GM23338 (cell line): ENCODE results near the gene CCDC120. TPM values are rescaled to one million over a fixed set of nuclear protein-coding genes. Genes with fewer than 3 reads are reported as not detected.
A peak's percentile ranks its signal among the peaks of the same experiment; 100 is the strongest.

Experiments used
- ATAC-seq: fragments of 200-7000 bp; cut with Tn5 transposase; 3 replicates; pipeline ENCODE4 v1.9.1; 2020
- DNase-seq: peaks from one replicate; pipeline ENCODE4 v3.0.0-alpha.2; 2015; ENCODE audit warnings: low spot score
- H2AFZ ChIP-seq: fragments of 200-600 bp; sonication (generic); 2 replicates; pipeline ENCODE4 v1.8.0; 2016; ENCODE audit warnings: antibody characterized with exemption, mild to moderate bottlenecking, moderate library complexity
- H3F3A ChIP-seq: fragments of 200-600 bp; sonication (generic); replicated peaks from 2 replicates; pipeline ENCODE4 v1.8.0; 2017; ENCODE audit warnings: antibody characterized with exemption, mixed run types, low read depth
- H3K27ac ChIP-seq: fragments of 200-600 bp; sonication (generic); 2 replicates; pipeline ENCODE4 v1.6.1; 2016; ENCODE audit warnings: low read depth
- H3K27me3 ChIP-seq: fragments of 200-600 bp; sonication (generic); 2 replicates; pipeline ENCODE4 v1.8.0; 2016; ENCODE audit warnings: mild to moderate bottlenecking, mixed run types, moderate library complexity; ENCODE audit not compliant: insufficient read depth
- H3K36me3 ChIP-seq: fragments of 200-600 bp; sonication (generic); 2 replicates; pipeline ENCODE4 v1.8.0; 2016; ENCODE audit warnings: mild to moderate bottlenecking; ENCODE audit not compliant: insufficient read depth
- H3K4me1 ChIP-seq: fragments of 200-600 bp; sonication (generic); 2 replicates; pipeline ENCODE4 v1.8.0; 2016; ENCODE audit warnings: mild to moderate bottlenecking, moderate library complexity; ENCODE audit not compliant: insufficient read depth
- H3K4me2 ChIP-seq: fragments of 200-600 bp; sonication (generic); 2 replicates; pipeline ENCODE4 v1.7.1; 2017; ENCODE audit warnings: mixed run types
- H3K4me3 ChIP-seq: fragments of 200-600 bp; sonication (generic); 2 replicates; pipeline ENCODE4 v1.6.1; 2016; ENCODE audit warnings: mixed run types
- H3K79me2 ChIP-seq: fragments of 200-600 bp; sonication (generic); replicated peaks from 2 replicates; pipeline ENCODE4 v1.8.0; 2017; ENCODE audit warnings: mild to moderate bottlenecking; ENCODE audit not compliant: insufficient read depth
- H3K9me2 ChIP-seq: fragments of 200-600 bp; sonication (generic); 2 replicates; pipeline ENCODE4 v1.8.0; 2017; ENCODE audit not compliant: insufficient read depth
- H4K20me1 ChIP-seq: fragments of 200-600 bp; sonication (generic); replicated peaks from 2 replicates; pipeline ENCODE4 v1.8.0; 2017; ENCODE audit warnings: mild to moderate bottlenecking; ENCODE audit not compliant: insufficient read depth
- H3K27ac Mint-ChIP-seq: 2 replicates; pipeline ENCODE4 v1.8.0; 2020; ENCODE audit warnings: inconsistent platforms, mild to moderate bottlenecking, moderate library complexity, mixed read lengths
- H3K27me3 Mint-ChIP-seq: 3 replicates; pipeline ENCODE4 v1.8.0; 2022; ENCODE audit warnings: low read depth, mild to moderate bottlenecking, moderate library complexity, mixed read lengths, inconsistent platforms; ENCODE audit not compliant: insufficient read depth, poor library complexity
- H3K36me3 Mint-ChIP-seq: 3 replicates; pipeline ENCODE4 v1.8.0; 2021; ENCODE audit warnings: low read depth, mild to moderate bottlenecking, inconsistent platforms, moderate library complexity, mixed read lengths
- H3K4me1 Mint-ChIP-seq: 3 replicates; pipeline ENCODE4 v1.8.0; 2020; ENCODE audit warnings: mild to moderate bottlenecking, inconsistent platforms, mixed read lengths
- H3K4me3 Mint-ChIP-seq: 3 replicates; pipeline ENCODE4 v1.8.0; 2021; ENCODE audit warnings: moderate library complexity, mild to moderate bottlenecking, inconsistent platforms, mixed read lengths
- H3K9me3 Mint-ChIP-seq: 3 replicates; pipeline ENCODE4 v1.8.0; 2020; ENCODE audit warnings: moderate library complexity, mild to moderate bottlenecking, inconsistent platforms, mixed read lengths
- CREB1 ChIP-seq: fragments of 250-450 bp; sonication (Bioruptor Pico); IDR thresholded peaks from 2 replicates; pipeline ENCODE4 v1.5.0; 2020; ENCODE audit warnings: low read depth, mild to moderate bottlenecking, moderate library complexity
- CTCF ChIP-seq, 2 experiments: fragments of 200-600 bp in 1 of 2; sonication (generic) in 1 of 2; conservative IDR thresholded peaks; 2 replicates each; pipeline versions ENCODE4 v1.5.1 to v1.6.1; 2016 to 2017; ENCODE audit warnings: antibody characterized with exemption in 2 of 2, low read depth in 2 of 2, mild to moderate bottlenecking in 2 of 2, moderate library complexity in 1 of 2
- ETS1 ChIP-seq: IDR thresholded peaks from 2 replicates; pipeline ENCODE4 v1.6.1; 2016; ENCODE audit warnings: antibody characterized with exemption
- EZH2 ChIP-seq: fragments of 200-600 bp; sonication (generic); IDR thresholded peaks from one replicate; pipeline ENCODE4 v1.8.0; 2017; ENCODE audit warnings: antibody characterized with exemption, mild to moderate bottlenecking, low read depth; ENCODE audit not compliant: unreplicated experiment
- EZH2phosphoT487 ChIP-seq: fragments of 200-600 bp; sonication (generic); IDR thresholded peaks from one replicate; pipeline ENCODE4 v1.8.1; 2018; ENCODE audit warnings: antibody characterized with exemption; ENCODE audit not compliant: unreplicated experiment
- JUNB ChIP-seq: IDR thresholded peaks from one replicate; pipeline ENCODE4 v1.6.1; 2016; ENCODE audit warnings: antibody characterized with exemption; ENCODE audit not compliant: unreplicated experiment
- NANOG ChIP-seq: IDR thresholded peaks from 2 replicates; pipeline ENCODE4 v1.6.1; 2016; ENCODE audit warnings: antibody characterized with exemption, borderline replicate concordance
- STAT1 ChIP-seq: IDR thresholded peaks from one replicate; pipeline ENCODE4 v1.6.1; 2016; ENCODE audit warnings: antibody characterized with exemption; ENCODE audit not compliant: unreplicated experiment
- ZNF114 ChIP-seq: fragments of 250-450 bp; sonication (Bioruptor Pico); IDR thresholded peaks from 2 replicates; pipeline ENCODE4 v1.5.0; 2020; ENCODE audit warnings: mild to moderate bottlenecking, moderate library complexity
- ZNF331 ChIP-seq: fragments of 250-450 bp; sonication (Bioruptor Pico); IDR thresholded peaks from 2 replicates; pipeline ENCODE4 v1.5.0; 2020; ENCODE audit warnings: low read depth, mild to moderate bottlenecking, moderate library complexity
- polyA plus RNA-seq: library from polyadenylated mRNA; unstranded; fragments of >200 nt; fragmentation: Nextera tagmentation; extraction: Ambion mirVana; gene quantifications from 2 replicates; pipeline ENCODE4 v1.2.1, GENCODE V29; 2016
- total RNA-seq: library from RNA; depleted of rRNA; stranded (reverse); fragments of >200 nt; shearing (Covaris generic); gene quantifications from 2 replicates; pipeline ENCODE4 v1.2.3, GENCODE V29; 2014
- TF ChIP-seq, protein P1 (sequence below): IDR thresholded peaks from one replicate; pipeline ENCODE4 v1.6.1; 2018; ENCODE audit warnings: antibody characterized with exemption; ENCODE audit not compliant: unreplicated experiment

CCDC120 gene
- total and polyA plus RNA-seq, 2 experiments from 2014 or later = 3.3 to 9.9 TPM

GRCh38 chrX:49075347-49075746, 16.5 kb downstream of the CCDC120 start:
- ATAC-seq = no peak

GRCh38 chrX:49077941-49078340, 19.1 kb downstream of the CCDC120 start:
- Mint-ChIP-seq H3K27me3 (peaks cover 9% of the 10 kb centered on the region), H3K9me3 (no peaks in the 10 kb centered on the region; the same call in 1 of the 3 replicates), H3K4me1 (peaks cover 4% of the 10 kb centered on the region; the same call in 2 of the 3 replicates), H3K27ac (no peak overlapping the region), H3K36me3 (no peaks in the 10 kb centered on the region), H3K4me3 (no peak overlapping the region)
- H3F3A ChIP-seq = no peaks in the 10 kb centered on the region
- no peak overlapping the region for H2AFZ ChIP-seq
- no peaks in the 10 kb centered on the region for H3K4me1 ChIP-seq
- H3K36me3 ChIP-seq = no peaks in the 10 kb centered on the region
- peaks cover 2% of the 10 kb centered on the region; the same call in 1 of the 2 replicates for H3K79me2 ChIP-seq
- no peaks in the 10 kb centered on the region for H4K20me1 ChIP-seq
- H3K27ac ChIP-seq = no peak overlapping the region
- H3K4me2 ChIP-seq = no peak overlapping the region
- no peak for ATAC-seq
- no peaks in the 10 kb centered on the region for H3K27me3 ChIP-seq
- H3K9me2 ChIP-seq = no peaks in the 10 kb centered on the region
- no peak for DNase-seq
- no peak overlapping the region for H3K4me3 ChIP-seq
- TF ChIP-seq JUNB (no peak), STAT1 (no peak), ZNF114 (CRISPR knock-in tag) (no peak), ZNF331 (CRISPR knock-in tag) (no peak), EZH2phosphoT487 (no peak), ETS1 (no peak), EZH2 (no peak), CTCF (conservative IDR thresholded peaks at IDR 0.05; ENCODE audit: low read depth in 2 of 2) (no peak), NANOG (no peak), CREB1 (CRISPR knock-in tag) (no peak)
- TF ChIP-seq, protein P1, sequence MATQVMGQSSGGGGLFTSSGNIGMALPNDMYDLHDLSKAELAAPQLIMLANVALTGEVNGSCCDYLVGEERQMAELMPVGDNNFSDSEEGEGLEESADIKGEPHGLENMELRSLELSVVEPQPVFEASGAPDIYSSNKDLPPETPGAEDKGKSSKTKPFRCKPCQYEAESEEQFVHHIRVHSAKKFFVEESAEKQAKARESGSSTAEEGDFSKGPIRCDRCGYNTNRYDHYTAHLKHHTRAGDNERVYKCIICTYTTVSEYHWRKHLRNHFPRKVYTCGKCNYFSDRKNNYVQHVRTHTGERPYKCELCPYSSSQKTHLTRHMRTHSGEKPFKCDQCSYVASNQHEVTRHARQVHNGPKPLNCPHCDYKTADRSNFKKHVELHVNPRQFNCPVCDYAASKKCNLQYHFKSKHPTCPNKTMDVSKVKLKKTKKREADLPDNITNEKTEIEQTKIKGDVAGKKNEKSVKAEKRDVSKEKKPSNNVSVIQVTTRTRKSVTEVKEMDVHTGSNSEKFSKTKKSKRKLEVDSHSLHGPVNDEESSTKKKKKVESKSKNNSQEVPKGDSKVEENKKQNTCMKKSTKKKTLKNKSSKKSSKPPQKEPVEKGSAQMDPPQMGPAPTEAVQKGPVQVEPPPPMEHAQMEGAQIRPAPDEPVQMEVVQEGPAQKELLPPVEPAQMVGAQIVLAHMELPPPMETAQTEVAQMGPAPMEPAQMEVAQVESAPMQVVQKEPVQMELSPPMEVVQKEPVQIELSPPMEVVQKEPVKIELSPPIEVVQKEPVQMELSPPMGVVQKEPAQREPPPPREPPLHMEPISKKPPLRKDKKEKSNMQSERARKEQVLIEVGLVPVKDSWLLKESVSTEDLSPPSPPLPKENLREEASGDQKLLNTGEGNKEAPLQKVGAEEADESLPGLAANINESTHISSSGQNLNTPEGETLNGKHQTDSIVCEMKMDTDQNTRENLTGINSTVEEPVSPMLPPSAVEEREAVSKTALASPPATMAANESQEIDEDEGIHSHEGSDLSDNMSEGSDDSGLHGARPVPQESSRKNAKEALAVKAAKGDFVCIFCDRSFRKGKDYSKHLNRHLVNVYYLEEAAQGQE = no peak

More at GRCh38 chrX:49075347-49075746, 16.5 kb downstream of the CCDC120 start:
- no peak for DNase-seq
- no peaks in the 10 kb centered on the region for H3K27me3 ChIP-seq
- Mint-ChIP-seq H3K4me3 (no peak overlapping the region), H3K4me1 (peaks cover 14% of the 10 kb centered on the region), H3K27ac (no peak overlapping the region), H3K36me3 (no peaks in the 10 kb centered on the region), H3K9me3 (no peaks in the 10 kb centered on the region; the same call in 1 of the 3 replicates), H3K27me3 (peaks cover 13% of the 10 kb centered on the region)
- H3K36me3 ChIP-seq = no peaks in the 10 kb centered on the region
- no peaks in the 10 kb centered on the region for H4K20me1 ChIP-seq
- peak in 1 of 2 experiments; percentile 33; a peak in 2 of 4 replicates for TF ChIP-seq CTCF (conservative IDR thresholded peaks at IDR 0.05; ENCODE audit: low read depth in 2 of 2)
- TF ChIP-seq ZNF114 (CRISPR knock-in tag) = no peak
- no peak overlapping the region for H2AFZ ChIP-seq
- no peaks in the 10 kb centered on the region for H3F3A ChIP-seq
- no peaks in the 10 kb centered on the region for H3K9me2 ChIP-seq
- no peak overlapping the region for H3K27ac ChIP-seq
- no peak overlapping the region for H3K4me3 ChIP-seq
- no peak overlapping the region for H3K4me2 ChIP-seq
- H3K79me2 ChIP-seq = peaks cover 4% of the 10 kb centered on the region; the same call in 1 of the 2 replicates
- H3K4me1 ChIP-seq = no peaks in the 10 kb centered on the region
